ENCODE results near the gene ZNF892.
"Not testable (repeated sequence)": the region's sequence is repeated elsewhere in the genome, so short reads cannot be mapped to it uniquely, and the experiment has no call there.

The ZNF892 gene

DNA sequence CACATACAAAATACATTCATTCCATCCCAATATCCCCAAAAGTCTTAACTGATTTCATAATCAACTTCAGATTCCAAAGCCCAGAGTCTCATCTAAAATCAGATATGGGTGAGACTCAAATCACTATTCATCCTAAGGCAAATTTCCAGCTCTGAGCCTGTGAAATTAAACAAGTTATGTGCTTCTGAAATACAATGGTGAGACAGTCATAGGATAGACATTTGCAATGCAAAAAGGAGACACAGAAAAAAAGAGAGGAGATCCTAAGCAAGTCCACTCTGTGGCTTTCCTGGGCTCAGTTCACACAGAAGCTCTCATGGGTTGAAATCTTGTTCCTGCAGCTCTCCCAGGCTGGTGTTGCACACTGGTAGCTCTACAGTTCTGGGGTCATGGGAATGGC, 18.3 kb downstream of the ZNF892 start:
- no peak for DNase-seq

- peak in 47 of 56 donors; percentile 5 to 86 (median 40) for DNase-seq
These were observed 24.4 kb downstream of the ZNF892 start for GRCh38 chr2:95231723-95232122.

GRCh38 chr2:95232232-95232631, 24.9 kb downstream of the ZNF892 start:
- DNase-seq: no peak

GRCh38 chr2:95234286-95234785, 27.0 kb downstream of the ZNF892 start:
- DNase-seq: no peak

DNA sequence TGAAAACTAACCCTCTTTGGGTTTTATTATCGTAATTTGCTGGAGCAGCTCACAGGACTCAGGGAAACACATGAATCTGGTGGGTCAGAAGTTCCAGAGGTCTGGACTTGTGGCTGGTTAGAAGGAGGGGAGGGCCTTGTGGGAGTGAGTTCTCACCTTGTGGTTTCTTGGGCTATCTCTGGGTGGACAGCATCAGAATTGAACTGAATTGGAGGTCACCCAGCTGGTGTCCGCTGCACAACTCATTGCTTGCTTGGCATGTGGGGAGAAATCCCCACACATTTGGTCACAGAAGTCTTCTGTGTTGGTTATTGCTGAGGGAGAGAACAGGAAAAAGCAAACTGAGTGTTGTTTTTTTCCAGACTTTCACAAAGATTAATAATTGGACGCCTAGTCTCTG, 27.5 kb downstream of the ZNF892 start:
- DNase-seq: no peak

GRCh38 chr2:95238131-95238530, 30.8 kb downstream of the ZNF892 start:
- DNase-seq: no peak

DNA sequence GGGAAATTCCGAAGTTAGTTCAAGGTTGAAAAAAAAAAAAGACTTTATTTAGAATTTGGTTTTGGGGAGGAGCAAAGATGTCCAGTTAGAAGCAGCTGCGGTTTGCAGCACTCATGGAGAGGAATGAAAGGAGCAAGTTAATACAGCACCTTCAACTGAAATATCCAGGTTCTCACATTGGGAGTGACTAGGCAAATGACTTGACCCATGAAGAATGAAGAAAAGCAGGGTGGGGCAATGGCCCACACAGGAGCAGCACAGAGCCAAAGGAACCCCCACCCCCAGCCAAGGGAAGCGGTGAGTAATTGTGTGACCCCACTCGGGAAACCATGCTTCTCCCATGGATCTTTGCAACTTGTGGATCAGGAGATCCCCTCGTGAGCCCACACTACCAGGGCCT, 32.8 kb downstream of the ZNF892 start:
- DNase-seq: no peak

- DNase-seq: no peak
These were observed 33.2 kb downstream of the ZNF892 start for GRCh38 chr2:95240556-95240955.

DNA sequence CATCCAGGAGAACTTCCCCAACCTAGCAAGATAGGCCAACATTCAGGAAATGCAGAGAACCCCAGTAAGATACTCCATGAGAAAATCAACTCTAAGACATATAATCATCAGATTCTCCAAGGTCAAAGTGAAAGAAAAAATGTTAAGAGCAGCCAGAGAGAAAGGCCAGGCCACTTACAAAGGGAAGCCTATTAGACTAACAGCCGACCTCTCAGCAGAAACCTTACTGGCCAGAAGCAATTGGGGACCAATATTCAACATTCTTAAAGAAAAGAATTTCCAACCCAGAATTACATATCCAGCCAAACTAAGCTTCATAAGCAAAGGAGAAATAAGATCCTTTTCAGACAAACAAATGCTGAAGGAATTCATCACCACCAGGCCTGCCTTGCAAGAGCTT, 34.8 kb downstream of the ZNF892 start:
- not testable (repeated sequence) for DNase-seq

Data from amygdala (tissue), 56 donors.